ENCODE measurements around the gene RFLNA.

GRCh38 chr12:124305136-124305535, 10.2 kb downstream of the RFLNA start:
- TF ChIP-seq CTCF (conservative IDR thresholded peaks at IDR 0.05) (no peak), ZFX (IDR thresholded peaks at IDR 0.05) (no peak)
